IMR-90 (cell line): Measurements from ENCODE around the gene RMDN2. TPM values are rescaled to one million over a fixed set of nuclear protein-coding genes. Genes with fewer than 3 reads are reported as not detected.
"Not testable (repeated sequence)": the region's sequence is repeated elsewhere in the genome, so short reads cannot be mapped to it uniquely, and the experiment has no call there.

Experiments
- ATAC-seq: fragments of 200-7000 bp; cut with Tn5 transposase; 2 replicates; pipeline ENCODE4 v1.9.1; 2020; ENCODE audit warnings: low read depth, mild to moderate bottlenecking, moderate library complexity
- BruUV-seq: library from RNA; stranded (reverse); fragments of 400-500 nt; replicated peaks from 2 replicates; lab custom pipeline; 2021; lab: Mats Ljungman, UMichigan
- CTCF ChIA-PET: fragments of 300-600 bp; formaldehyde crosslinking; extraction: SDS; loops from one replicate; lab custom pipeline; 2021; ENCODE audit warnings: antibody characterized with exemption; lab: Yijun Ruan, JAX
- POLR2A ChIA-PET: fragments of 300-600 bp; sonication (Branson Sonifier 250); formaldehyde crosslinking; loops from one replicate; lab custom pipeline; 2022; ENCODE audit warnings: antibody characterized with exemption; ENCODE audit not compliant: unreplicated experiment; lab: Charles Lee
- DNase-seq: peaks from one replicate; pipeline ENCODE4 v3.0.0; 2013
- H2AFZ ChIP-seq: replicated peaks from 2 replicates; pipeline ENCODE3; 2013; ENCODE audit warnings: low read length, mild to moderate bottlenecking; ENCODE audit not compliant: poor library complexity
- H2AK5ac ChIP-seq: 2 replicates; pipeline ENCODE4 v1.6.1; 2013; ENCODE audit warnings: low read depth, low read length, inconsistent platforms
- H2AK9ac ChIP-seq: replicated peaks from 2 replicates; pipeline ENCODE3; 2013; ENCODE audit warnings: mild to moderate bottlenecking, low read depth, low read length, moderate library complexity; ENCODE audit not compliant: poor library complexity
- H2BK120ac ChIP-seq: 2 replicates; pipeline ENCODE4 v1.6.1; 2013; ENCODE audit warnings: low read depth, low read length, inconsistent platforms
- H2BK15ac ChIP-seq: 3 replicates; pipeline ENCODE4 v1.6.1; 2013; ENCODE audit warnings: low read depth, low read length, inconsistent platforms
- H2BK20ac ChIP-seq: 2 replicates; pipeline ENCODE4 v1.6.1; 2013; ENCODE audit warnings: low read depth, mild to moderate bottlenecking, inconsistent platforms, low read length, moderate library complexity
- H2BK5ac ChIP-seq: 2 replicates; pipeline ENCODE4 v1.6.1; 2013; ENCODE audit warnings: mild to moderate bottlenecking, low read depth, low read length, inconsistent platforms; ENCODE audit not compliant: poor library complexity, severe bottlenecking
- H3K14ac ChIP-seq: replicated peaks from 2 replicates; pipeline ENCODE4 v1.6.1; 2013; ENCODE audit warnings: low read depth, low read length, inconsistent platforms
- H3K18ac ChIP-seq: 2 replicates; pipeline ENCODE4 v1.6.1; 2013; ENCODE audit warnings: low read depth, low read length, control low read depth
- H3K23ac ChIP-seq: 2 replicates; pipeline ENCODE4 v1.6.1; 2013; ENCODE audit warnings: low read depth, low read length, inconsistent platforms
- H3K27ac ChIP-seq: 2 replicates; pipeline ENCODE4 v1.5.1; 2013; ENCODE audit warnings: mild to moderate bottlenecking, control low read depth, low read length; ENCODE audit not compliant: insufficient read depth
- H3K27me3 ChIP-seq: 2 replicates; pipeline ENCODE4 v1.6.1; 2013; ENCODE audit warnings: low read length; ENCODE audit not compliant: control insufficient read depth, insufficient read depth
- H3K36me3 ChIP-seq: 2 replicates; pipeline ENCODE4 v1.6.1; 2013; ENCODE audit warnings: low read length, mixed read lengths; ENCODE audit not compliant: control insufficient read depth, insufficient read depth
- H3K4ac ChIP-seq: 2 replicates; pipeline ENCODE4 v1.6.1; 2013; ENCODE audit warnings: low read depth, low read length, inconsistent platforms
- H3K4me1 ChIP-seq: 2 replicates; pipeline ENCODE4 v1.6.1; 2013; ENCODE audit warnings: low read length, mixed read lengths; ENCODE audit not compliant: control insufficient read depth, insufficient read depth
- H3K4me2 ChIP-seq: 2 replicates; pipeline ENCODE4 v1.6.1; 2013; ENCODE audit warnings: low read depth, mild to moderate bottlenecking, control low read depth, low read length, moderate library complexity
- H3K4me3 ChIP-seq: 2 replicates; pipeline ENCODE4 v1.5.1; 2013; ENCODE audit warnings: low read depth, mild to moderate bottlenecking, control low read depth, low read length, moderate library complexity; ENCODE audit not compliant: insufficient read depth
- H3K56ac ChIP-seq: 2 replicates; pipeline ENCODE4 v1.6.1; 2013; ENCODE audit warnings: low read length, inconsistent platforms; ENCODE audit not compliant: insufficient read depth; ENCODE audit errors: extremely low read depth
- H3K79me1 ChIP-seq, 2 experiments: 2 replicates each; pipeline ENCODE4 v1.6.1; 2013; ENCODE audit warnings: low read length in 2 of 2, inconsistent platforms in 1 of 2, low read depth in 1 of 2
- H3K9ac ChIP-seq: 2 replicates; pipeline ENCODE4 v1.6.1; 2013; ENCODE audit warnings: low read depth, low read length, control low read depth
- H3K9me1 ChIP-seq: 2 replicates; pipeline ENCODE4 v1.6.1; 2013; ENCODE audit warnings: low read length, inconsistent platforms; ENCODE audit not compliant: insufficient read depth
- H3K9me3 ChIP-seq: 2 replicates; pipeline ENCODE4 v1.6.1; 2013; ENCODE audit warnings: low read length; ENCODE audit not compliant: control insufficient read depth, insufficient read depth
- H4K20me1 ChIP-seq: 2 replicates; pipeline ENCODE4 v1.6.1; 2013; ENCODE audit warnings: low read length, inconsistent platforms; ENCODE audit not compliant: insufficient read depth
- H4K5ac ChIP-seq: 2 replicates; pipeline ENCODE4 v1.6.1; 2013; ENCODE audit warnings: mild to moderate bottlenecking, low read depth, low read length, control low read depth
- H4K8ac ChIP-seq, 2 experiments: 2 replicates each; pipeline ENCODE4 v1.6.1; 2013; ENCODE audit warnings: low read depth in 2 of 2, low read length in 2 of 2, control low read depth in 1 of 2, inconsistent platforms in 1 of 2
- H4K91ac ChIP-seq: 2 replicates; pipeline ENCODE4 v1.6.1; 2013; ENCODE audit warnings: low read depth, low read length, inconsistent platforms; ENCODE audit not compliant: insufficient read depth
- WGBS, 2 experiments: methylation state at CpG; one replicate each; pipeline versions ENCODE4 v1.1.5 to v1.1.7; 2013; ENCODE audit warnings: missing lambda C conversion rate in 2 of 2; ENCODE audit not compliant: insufficient read length in 1 of 2; ENCODE audit errors: extremely low coverage in 2 of 2; 5-methylcytosine and 5-hydroxymethylcytosine counted together
- dilution Hi-C: fragments of 300-500 bp; cut with HindIII; formaldehyde crosslinking; loops from one replicate; pipeline ENCODE4 v1.14.3; 2018; ENCODE audit warnings: low sequenced_read_pairs; ENCODE audit not compliant: unreplicated experiment
- in situ Hi-C: fragments of 300-500 bp; cut with MboI; formaldehyde crosslinking; loops from 3 replicates; pipeline ENCODE4 v1.14.3; 2019; ENCODE audit warnings: low sequenced_read_pairs, inconsistent platforms, mixed read lengths
- intact Hi-C: fragments of 100-400 bp; cut with micrococcal nuclease; formaldehyde crosslinking; loops from 2 replicates; pipeline ENCODE4 v1.10.0; 2022
- polyA plus RNA-seq, 3 experiments: library from polyadenylated mRNA; depleted of rRNA; stranded (reverse); fragments of >200 nt; gene quantifications; 2 replicates each; pipeline ENCODE4 v1.2.3, GENCODE V29; 2012; ENCODE audit warnings: low replicate concordance in 1 of 3
- total RNA-seq: library from RNA; depleted of rRNA; stranded (reverse); fragments of >200 nt; gene quantifications from 2 replicates; pipeline ENCODE4 v1.2.3, GENCODE V29; 2012

Gene RMDN2
- total and polyA plus RNA-seq, 2 of the 4 experiments (the other 2 are of a cell fraction), result 2.3 to 3.0 TPM

DNA sequence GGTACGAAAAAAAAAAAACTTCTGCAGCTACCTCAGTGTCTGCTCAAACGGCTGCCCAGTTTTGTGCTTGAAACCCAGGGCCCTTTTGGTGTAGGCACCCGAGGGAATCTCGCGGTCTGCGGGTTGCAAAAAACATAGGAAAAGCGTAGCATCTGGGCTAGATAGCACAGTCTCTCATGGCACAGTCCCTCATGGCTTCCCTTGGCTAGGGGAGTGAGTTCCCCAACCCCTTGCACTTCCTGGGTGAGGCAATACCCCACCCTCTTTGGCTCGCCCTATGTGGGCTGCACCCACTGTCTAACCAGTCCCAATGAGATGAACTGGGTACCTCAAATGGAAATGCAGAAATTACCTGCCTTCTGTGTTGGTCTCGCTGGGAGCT, 37.6 kb downstream of the RMDN2 start:
- intact Hi-C loops, H2BK120ac ChIP-seq, H2AFZ ChIP-seq, CTCF ChIA-PET, H3K4me1 ChIP-seq, H3K18ac ChIP-seq, H2BK5ac ChIP-seq, H3K4me3 ChIP-seq, H3K27ac ChIP-seq, H3K23ac ChIP-seq, H2BK15ac ChIP-seq, H3K36me3 ChIP-seq, H4K20me1 ChIP-seq, POLR2A ChIA-PET, H3K79me1 ChIP-seq, DNase-seq, H3K27me3 ChIP-seq, H3K9me3 ChIP-seq, H3K9ac ChIP-seq, H4K5ac ChIP-seq, H4K91ac ChIP-seq, H3K4me2 ChIP-seq, dilution Hi-C loops, H4K8ac ChIP-seq, BruUV-seq, in situ Hi-C loops, H3K9me1 ChIP-seq, H3K56ac ChIP-seq, H3K4ac ChIP-seq, H2AK9ac ChIP-seq, H2BK20ac ChIP-seq, ATAC-seq, H3K14ac ChIP-seq, H2AK5ac ChIP-seq: not testable (repeated sequence)
- 91% methylated on average over 6 of the region's 9 CpGs; no CpG with 5 or more reads in 1 of the 2 experiments for WGBS, 2 experiments

DNA sequence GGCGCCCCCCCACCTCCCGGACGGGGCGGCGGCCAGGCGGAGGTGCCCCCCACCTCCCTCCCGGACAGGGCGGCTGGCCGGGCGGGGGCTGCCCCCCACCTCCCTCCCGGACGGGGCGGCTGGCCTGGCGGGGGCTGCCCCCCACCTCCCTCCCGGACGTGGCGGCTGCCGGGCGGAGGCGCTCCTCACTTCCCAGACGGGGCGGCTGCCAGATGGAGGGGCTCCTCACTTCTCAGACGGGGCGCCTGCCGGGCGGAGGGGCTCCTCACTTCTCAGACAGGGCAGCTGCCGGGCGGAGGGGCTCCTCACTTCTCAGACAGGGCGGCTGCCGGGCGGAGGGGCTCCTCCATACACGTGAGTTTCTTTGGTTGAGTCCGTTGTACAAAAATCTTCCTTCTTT, 38.8 kb downstream of the RMDN2 start:
- H2AK9ac ChIP-seq, H2BK15ac ChIP-seq, H2AK5ac ChIP-seq, H4K91ac ChIP-seq, H3K9me1 ChIP-seq, H3K27ac ChIP-seq, H3K79me1 ChIP-seq, H3K4me2 ChIP-seq, H2AFZ ChIP-seq, H3K56ac ChIP-seq, H3K4me3 ChIP-seq, H3K18ac ChIP-seq, DNase-seq, CTCF ChIA-PET, intact Hi-C loops, H2BK120ac ChIP-seq, dilution Hi-C loops, H4K5ac ChIP-seq, H2BK5ac ChIP-seq, ATAC-seq, H3K9me3 ChIP-seq, POLR2A ChIA-PET, BruUV-seq, H3K9ac ChIP-seq, H3K27me3 ChIP-seq, H2BK20ac ChIP-seq, in situ Hi-C loops, H4K8ac ChIP-seq, H4K20me1 ChIP-seq, H3K36me3 ChIP-seq, H3K23ac ChIP-seq, H3K14ac ChIP-seq, H3K4ac ChIP-seq, H3K4me1 ChIP-seq: not testable (repeated sequence)
- 92% methylated on average over 9 of the region's 33 CpGs; no CpG with 5 or more reads in 1 of the 2 experiments for WGBS, 2 experiments
